ENCODE results near the gene GMCL2. TPM values are rescaled to one million over a fixed set of nuclear protein-coding genes. Genes with fewer than 3 reads are reported as not detected.
"Not testable (repeated sequence)": the region's sequence is repeated elsewhere in the genome, so short reads cannot be mapped to it uniquely, and the experiment has no call there.

GMCL2 gene
- total RNA-seq, 1 experiment from 2014 or later = not detected

DNA sequence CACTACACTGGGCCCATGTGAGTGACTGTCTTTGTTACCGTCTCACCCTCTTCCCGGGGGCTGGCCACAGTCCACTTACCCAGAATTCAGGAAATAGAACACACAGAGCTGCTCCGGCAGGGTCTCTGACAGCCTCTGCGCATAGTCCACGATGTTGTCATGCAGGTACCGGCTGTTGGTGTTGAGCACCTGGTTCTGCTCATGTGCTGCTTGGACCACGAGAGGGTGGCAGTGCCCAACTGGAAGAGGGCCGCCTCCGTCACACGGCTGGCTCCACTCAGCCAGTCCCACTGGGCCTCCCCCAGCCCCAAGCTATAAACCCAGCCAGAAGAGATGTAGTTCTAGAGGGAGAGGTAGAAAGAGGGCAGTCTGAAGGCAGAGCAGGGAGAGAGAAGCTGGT is 42.7 kb upstream of the GMCL2 start (continued):
- TF ChIP-seq, protein P1, sequence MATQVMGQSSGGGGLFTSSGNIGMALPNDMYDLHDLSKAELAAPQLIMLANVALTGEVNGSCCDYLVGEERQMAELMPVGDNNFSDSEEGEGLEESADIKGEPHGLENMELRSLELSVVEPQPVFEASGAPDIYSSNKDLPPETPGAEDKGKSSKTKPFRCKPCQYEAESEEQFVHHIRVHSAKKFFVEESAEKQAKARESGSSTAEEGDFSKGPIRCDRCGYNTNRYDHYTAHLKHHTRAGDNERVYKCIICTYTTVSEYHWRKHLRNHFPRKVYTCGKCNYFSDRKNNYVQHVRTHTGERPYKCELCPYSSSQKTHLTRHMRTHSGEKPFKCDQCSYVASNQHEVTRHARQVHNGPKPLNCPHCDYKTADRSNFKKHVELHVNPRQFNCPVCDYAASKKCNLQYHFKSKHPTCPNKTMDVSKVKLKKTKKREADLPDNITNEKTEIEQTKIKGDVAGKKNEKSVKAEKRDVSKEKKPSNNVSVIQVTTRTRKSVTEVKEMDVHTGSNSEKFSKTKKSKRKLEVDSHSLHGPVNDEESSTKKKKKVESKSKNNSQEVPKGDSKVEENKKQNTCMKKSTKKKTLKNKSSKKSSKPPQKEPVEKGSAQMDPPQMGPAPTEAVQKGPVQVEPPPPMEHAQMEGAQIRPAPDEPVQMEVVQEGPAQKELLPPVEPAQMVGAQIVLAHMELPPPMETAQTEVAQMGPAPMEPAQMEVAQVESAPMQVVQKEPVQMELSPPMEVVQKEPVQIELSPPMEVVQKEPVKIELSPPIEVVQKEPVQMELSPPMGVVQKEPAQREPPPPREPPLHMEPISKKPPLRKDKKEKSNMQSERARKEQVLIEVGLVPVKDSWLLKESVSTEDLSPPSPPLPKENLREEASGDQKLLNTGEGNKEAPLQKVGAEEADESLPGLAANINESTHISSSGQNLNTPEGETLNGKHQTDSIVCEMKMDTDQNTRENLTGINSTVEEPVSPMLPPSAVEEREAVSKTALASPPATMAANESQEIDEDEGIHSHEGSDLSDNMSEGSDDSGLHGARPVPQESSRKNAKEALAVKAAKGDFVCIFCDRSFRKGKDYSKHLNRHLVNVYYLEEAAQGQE (IDR thresholded peaks at IDR 0.05; ENCODE audit: low read depth) = no peak
- TF ChIP-seq POLR2A (IDR thresholded peaks at IDR 0.05; ENCODE audit: borderline replicate concordance, extremely low read depth, insufficient read depth, insufficient read length) = no peak
- no peak for TF ChIP-seq YY1 (IDR thresholded peaks at IDR 0.05; ENCODE audit: extremely low read depth, insufficient replicate concordance, low read depth, low read length)
- TF ChIP-seq JUND (IDR thresholded peaks at IDR 0.05) = no peak
- TF ChIP-seq, protein P2, sequence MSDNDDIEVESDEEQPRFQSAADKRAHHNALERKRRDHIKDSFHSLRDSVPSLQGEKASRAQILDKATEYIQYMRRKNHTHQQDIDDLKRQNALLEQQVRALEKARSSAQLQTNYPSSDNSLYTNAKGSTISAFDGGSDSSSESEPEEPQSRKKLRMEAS (IDR thresholded peaks at IDR 0.05) = no peak
- no peak for TF ChIP-seq ELF1 (IDR thresholded peaks at IDR 0.05; ENCODE audit: borderline replicate concordance, low read depth)
- TF ChIP-seq EGR1 (IDR thresholded peaks at IDR 0.05; ENCODE audit: low read depth) = no peak
- no peak for TF ChIP-seq SIN3A (IDR thresholded peaks at IDR 0.05; ENCODE audit: low read depth)

DNA sequence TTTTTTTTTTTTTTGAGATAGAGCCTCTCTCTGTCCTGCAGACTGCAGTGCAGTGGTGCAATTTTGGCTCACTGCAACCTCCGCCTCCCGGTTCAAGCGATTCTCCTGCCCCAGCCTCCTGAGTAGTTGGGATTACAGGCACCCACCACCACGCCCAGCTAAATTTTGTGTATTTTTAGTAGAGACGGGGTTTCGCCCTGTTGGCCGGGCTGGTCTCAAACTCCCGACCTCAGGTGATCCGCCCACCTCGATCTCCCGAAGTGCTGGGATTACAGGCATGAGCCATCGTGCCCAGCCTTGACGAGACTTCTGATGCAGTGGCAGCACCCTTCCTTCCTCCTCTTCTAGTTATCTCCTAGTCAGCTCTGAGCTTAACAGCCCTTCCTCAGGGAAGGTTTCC is 41.9 kb upstream of the GMCL2 start:
- H4K20me1 ChIP-seq (ENCODE audit: insufficient read depth); DNase-seq (ENCODE audit: low read depth, low spot score); H3K27me3 ChIP-seq (ENCODE audit: insufficient read depth, low read length); H3K4me3 ChIP-seq (replicated peaks in 1 of 2; ENCODE audit: low read depth in 1 of 2, low read length in 2 of 2); H3K27ac ChIP-seq (ENCODE audit: low read depth, low read length); intact Hi-C loops (cut with micrococcal nuclease); POLR2A ChIA-PET; RAD21 ChIA-PET (ENCODE audit: low non-redundant PET in 1 of 2, low total read pairs in 2 of 2, uncharacterized antibody in 2 of 2, unreplicated experiment in 2 of 2); H3K4me2 ChIP-seq (ENCODE audit: low read length); H2AFZ ChIP-seq (ENCODE audit: low read depth, low read length, poor library complexity, severe bottlenecking); BruUV-seq (replicated peaks); H3K9me3 ChIP-seq (ENCODE audit: control insufficient read depth in 1 of 2, insufficient read depth in 1 of 2, low read depth in 1 of 2, low read length in 2 of 2); CTCF ChIA-PET; H3K9me2 ChIP-seq (ENCODE audit: insufficient read depth); H3K9ac ChIP-seq (ENCODE audit: low read length); ATAC-seq: not testable (repeated sequence)
- Histone ChIP-seq H3K79me2 (ENCODE audit: insufficient read depth, low read length) (peaks cover 30% of the 10 kb centered on the region), H3K4me1 (ENCODE audit: control insufficient read depth in 1 of 2, insufficient read depth in 2 of 2, low read length in 2 of 2) (peaks cover 13 to 26% of the 10 kb centered on the region in 2 experiments), H3K36me3 (ENCODE audit: control insufficient read depth in 1 of 2, insufficient read depth in 2 of 2, low read length in 2 of 2) (peaks cover 3 to 37% of the 10 kb centered on the region in 2 experiments; a peak in 3 of 4 replicates)
